Activated CD4-positive, alpha-beta T cell treated with anti-CD3 and anti-CD28 coated beads, Interleukin-2, amount 10 ng/mL, durations not matched to agents 7 days and 5 days (primary cell): ENCODE data around the gene PCNT. TPM values are rescaled to one million over a fixed set of nuclear protein-coding genes. Genes with fewer than 3 reads are reported as not detected.
A peak's percentile ranks its signal among the peaks of the same experiment; 100 is the strongest.

Experiments used
- CTCF ChIA-PET: fragments of 350-600 bp; sonication (Branson Sonifier 250); formaldehyde crosslinking; loops from one replicate; lab custom pipeline; 2021; ENCODE audit warnings: antibody characterized with exemption; lab: Charles Lee
- POLR2A ChIA-PET: fragments of 350-600 bp; sonication (Branson Sonifier 250); formaldehyde crosslinking; loops from one replicate; lab custom pipeline; 2021; ENCODE audit warnings: antibody characterized with exemption; lab: Charles Lee
- DNase-seq: peaks from one replicate; pipeline ENCODE4 v3.0.0-alpha.2; 2020
- H3K27ac Mint-ChIP-seq: one replicate; pipeline ENCODE4 v1.8.0; 2021; ENCODE audit warnings: mild to moderate bottlenecking, moderate library complexity, mixed read lengths
- H3K27me3 Mint-ChIP-seq: one replicate; pipeline ENCODE4 v1.8.0; 2021; ENCODE audit warnings: mixed read lengths
- H3K36me3 Mint-ChIP-seq: one replicate; pipeline ENCODE4 v1.8.0; 2021; ENCODE audit warnings: low read depth, mixed read lengths
- H3K4me1 Mint-ChIP-seq: one replicate; pipeline ENCODE4 v1.8.0; 2021; ENCODE audit warnings: mixed read lengths
- H3K4me3 Mint-ChIP-seq: one replicate; pipeline ENCODE4 v1.8.0; 2021; ENCODE audit warnings: mild to moderate bottlenecking, moderate library complexity, mixed read lengths
- H3K9me3 Mint-ChIP-seq: one replicate; pipeline ENCODE4 v1.8.0; 2021; ENCODE audit warnings: mixed read lengths
- total RNA-seq, 2 experiments: library from RNA; stranded (reverse); gene quantifications; one replicate each; pipeline ENCODE4 v1.2.3, GENCODE V29; 2021

PCNT gene
- total RNA-seq, 2 experiments from 2014 or later, result 84.0 to 89.8 TPM

- Mint-ChIP-seq H3K9me3 (no peaks in the 10 kb centered on the region), H3K4me1 (peaks cover 32% of the 10 kb centered on the region), H3K36me3 (peaks cover 25% of the 10 kb centered on the region), H3K27ac (no peak overlapping the region), H3K27me3 (no peaks in the 10 kb centered on the region), H3K4me3 (no peak overlapping the region)
- DNase-seq, result no peak
- POLR2A ChIA-PET, result no interaction called here
- CTCF ChIA-PET, result interaction anchor here (0.6 to 1.5 kb wide), 3 partner anchors 9 to 88 kb away, joined by 3 read pairs; no protein-coding TSS in a partner anchor
These were observed 147.6 kb downstream of the PCNT start for GRCh38 chr21:46471514-46471913.

GRCh38 chr21:46472246-46472645 is 148.3 kb downstream of the PCNT start:
- Mint-ChIP-seq H3K27me3 (no peaks in the 10 kb centered on the region), H3K36me3 (peaks cover 28% of the 10 kb centered on the region), H3K4me1 (peaks cover 32% of the 10 kb centered on the region), H3K4me3 (no peak overlapping the region), H3K9me3 (no peaks in the 10 kb centered on the region), H3K27ac (peak overlapping the region; percentile 6)
- POLR2A ChIA-PET, result no interaction called here
- no peak for DNase-seq
- CTCF ChIA-PET, result interaction anchor here (0.7 to 1.5 kb wide), 3 partner anchors 8 to 164 kb away, joined by 3 read pairs; partner anchors contain the start of gene PRMT2

- H3K27ac Mint-ChIP-seq, result no peak overlapping the region
These were observed 150.4 kb downstream of the PCNT start for GRCh38 chr21:46474382-46474781.

GRCh38 chr21:46475296-46475695 is 151.3 kb downstream of the PCNT start:
- CTCF ChIA-PET, result interaction anchor here (1.0 to 1.2 kb wide), 3 partner anchors 9 to 64 kb away, joined by 3 to 4 read pairs (median 3); no protein-coding TSS in a partner anchor
- Mint-ChIP-seq H3K4me3 (no peak overlapping the region), H3K36me3 (peaks cover 37% of the 10 kb centered on the region), H3K9me3 (no peaks in the 10 kb centered on the region), H3K27me3 (no peaks in the 10 kb centered on the region), H3K27ac (no peak overlapping the region), H3K4me1 (peaks cover 26% of the 10 kb centered on the region)
- DNase-seq, result no peak
- POLR2A ChIA-PET, result no interaction called here

More at GRCh38 chr21:46474382-46474781, 150.4 kb downstream of the PCNT start:
- Mint-ChIP-seq H3K4me1 (peaks cover 29% of the 10 kb centered on the region), H3K4me3 (no peak overlapping the region), H3K9me3 (no peaks in the 10 kb centered on the region), H3K36me3 (peaks cover 35% of the 10 kb centered on the region), H3K27me3 (no peaks in the 10 kb centered on the region)
- CTCF ChIA-PET, result interaction anchor here (1.2 to 1.6 kb wide), 2 partner anchors 8 to 12 kb away, joined by 3 read pairs; no protein-coding TSS in a partner anchor
- no peak for DNase-seq
- POLR2A ChIA-PET, result no interaction called here

GRCh38 chr21:46477765-46478164 is 153.8 kb downstream of the PCNT start:
- Mint-ChIP-seq H3K27me3 (no peaks in the 10 kb centered on the region), H3K4me1 (peaks cover 13% of the 10 kb centered on the region), H3K36me3 (peaks cover 43% of the 10 kb centered on the region), H3K27ac (no peak overlapping the region), H3K9me3 (no peaks in the 10 kb centered on the region), H3K4me3 (no peak overlapping the region)
- CTCF ChIA-PET, result interaction anchor here (0.6 to 0.7 kb wide), 2 partner anchors 40 to 46 kb away, joined by 3 to 6 read pairs; no protein-coding TSS in a partner anchor
- no peak for DNase-seq
- POLR2A ChIA-PET, result no interaction called here

- Mint-ChIP-seq H3K36me3 (peaks cover 47% of the 10 kb centered on the region), H3K27ac (no peak overlapping the region)
These were observed 155.0 kb downstream of the PCNT start for GRCh38 chr21:46478910-46479309.

GRCh38 chr21:46480466-46480865 is 156.5 kb downstream of the PCNT start:
- Mint-ChIP-seq H3K36me3 (peaks cover 43% of the 10 kb centered on the region), H3K4me1 (peaks cover 12% of the 10 kb centered on the region), H3K27me3 (no peaks in the 10 kb centered on the region), H3K27ac (no peak overlapping the region), H3K9me3 (no peaks in the 10 kb centered on the region), H3K4me3 (no peak overlapping the region)
- ChIA-PET POLR2A (no interaction called here), CTCF (interaction anchor here (0.6 kb wide), 1 partner anchor 8 kb away, joined by 3 read pairs; no protein-coding TSS in a partner anchor)
- no peak for DNase-seq

More at GRCh38 chr21:46478910-46479309, 155.0 kb downstream of the PCNT start:
- DNase-seq, result no peak
- no peaks in the 10 kb centered on the region for H3K9me3 Mint-ChIP-seq
- no peak overlapping the region for H3K4me3 Mint-ChIP-seq
- ChIA-PET CTCF (interaction anchor here (0.7 kb wide), 1 partner anchor 164 kb away, joined by 3 read pairs; no protein-coding TSS in a partner anchor), POLR2A (no interaction called here)
- peaks cover 20% of the 10 kb centered on the region for H3K4me1 Mint-ChIP-seq
- H3K27me3 Mint-ChIP-seq, result no peaks in the 10 kb centered on the region

- peaks cover 43% of the 10 kb centered on the region for H3K36me3 Mint-ChIP-seq
- no peaks in the 10 kb centered on the region for H3K9me3 Mint-ChIP-seq
- H3K27me3 Mint-ChIP-seq, result no peaks in the 10 kb centered on the region
- POLR2A ChIA-PET, result no interaction called here
- no peak overlapping the region for H3K27ac Mint-ChIP-seq
- no peak overlapping the region for H3K4me3 Mint-ChIP-seq
- H3K4me1 Mint-ChIP-seq, result peaks cover 12% of the 10 kb centered on the region
- DNase-seq, result no peak
- CTCF ChIA-PET, result no interaction called here
These were observed 158.4 kb downstream of the PCNT start for GRCh38 chr21:46482225-46482845.

- no peak for DNase-seq
- Mint-ChIP-seq H3K27ac (peak overlapping the region; percentile 10), H3K27me3 (no peaks in the 10 kb centered on the region), H3K36me3 (peaks cover 39% of the 10 kb centered on the region), H3K9me3 (no peaks in the 10 kb centered on the region), H3K4me3 (no peak overlapping the region), H3K4me1 (peaks cover 12% of the 10 kb centered on the region)
- POLR2A ChIA-PET, result no interaction called here
- CTCF ChIA-PET, result no interaction called here
These were observed 158.9 kb downstream of the PCNT start for GRCh38 chr21:46482846-46483231.

- H3K4me3 Mint-ChIP-seq, result no peak overlapping the region
These were observed 159.6 kb downstream of the PCNT start for GRCh38 chr21:46483300-46484295.

GRCh38 chr21:46486481-46487126 is 162.6 kb downstream of the PCNT start:
- Mint-ChIP-seq H3K27ac (no peak overlapping the region), H3K27me3 (no peaks in the 10 kb centered on the region), H3K9me3 (no peaks in the 10 kb centered on the region), H3K4me3 (no peak overlapping the region), H3K4me1 (peaks cover 14% of the 10 kb centered on the region), H3K36me3 (peaks cover 26% of the 10 kb centered on the region)
- POLR2A ChIA-PET, result no interaction called here
- DNase-seq, result no peak
- CTCF ChIA-PET, result interaction anchor here (1.2 to 1.3 kb wide), 2 partner anchors 12 to 14 kb away, joined by 3 read pairs; no protein-coding TSS in a partner anchor

More at GRCh38 chr21:46483300-46484295, 159.6 kb downstream of the PCNT start:
- ChIA-PET POLR2A (no interaction called here), CTCF (interaction anchor here (0.5 kb wide), 1 partner anchor 603 kb away, joined by 3 read pairs; no protein-coding TSS in a partner anchor)
- Mint-ChIP-seq H3K27me3 (no peaks in the 10 kb centered on the region), H3K36me3 (peaks cover 38% of the 10 kb centered on the region), H3K4me1 (peaks cover 12% of the 10 kb centered on the region), H3K9me3 (no peaks in the 10 kb centered on the region), H3K27ac (peak overlapping the region; percentile 10)
- no peak for DNase-seq

- Mint-ChIP-seq H3K36me3 (peaks cover 46% of the 10 kb centered on the region), H3K27ac (no peak overlapping the region)
- CTCF ChIA-PET, result interaction anchor here (1.8 kb wide), 1 partner anchor 10 kb away, joined by 3 read pairs; no protein-coding TSS in a partner anchor
These were observed 165.3 kb downstream of the PCNT start for GRCh38 chr21:46489162-46489663.

More at GRCh38 chr21:46489162-46489663, 165.3 kb downstream of the PCNT start:
- Mint-ChIP-seq H3K27me3 (no peaks in the 10 kb centered on the region), H3K4me3 (no peak overlapping the region), H3K4me1 (peaks cover 4% of the 10 kb centered on the region), H3K9me3 (peaks cover 3% of the 10 kb centered on the region)
- DNase-seq, result no peak
- POLR2A ChIA-PET, result interaction anchor here (0.5 kb wide), 1 partner anchor 145 kb away, joined by 3 read pairs; no protein-coding TSS in a partner anchor
